ENCODE results near the gene CRTAP.
"Not testable (repeated sequence)": the region's sequence is repeated elsewhere in the genome, so short reads cannot be mapped to it uniquely, and the experiment has no call there.

CRTAP gene

DNA sequence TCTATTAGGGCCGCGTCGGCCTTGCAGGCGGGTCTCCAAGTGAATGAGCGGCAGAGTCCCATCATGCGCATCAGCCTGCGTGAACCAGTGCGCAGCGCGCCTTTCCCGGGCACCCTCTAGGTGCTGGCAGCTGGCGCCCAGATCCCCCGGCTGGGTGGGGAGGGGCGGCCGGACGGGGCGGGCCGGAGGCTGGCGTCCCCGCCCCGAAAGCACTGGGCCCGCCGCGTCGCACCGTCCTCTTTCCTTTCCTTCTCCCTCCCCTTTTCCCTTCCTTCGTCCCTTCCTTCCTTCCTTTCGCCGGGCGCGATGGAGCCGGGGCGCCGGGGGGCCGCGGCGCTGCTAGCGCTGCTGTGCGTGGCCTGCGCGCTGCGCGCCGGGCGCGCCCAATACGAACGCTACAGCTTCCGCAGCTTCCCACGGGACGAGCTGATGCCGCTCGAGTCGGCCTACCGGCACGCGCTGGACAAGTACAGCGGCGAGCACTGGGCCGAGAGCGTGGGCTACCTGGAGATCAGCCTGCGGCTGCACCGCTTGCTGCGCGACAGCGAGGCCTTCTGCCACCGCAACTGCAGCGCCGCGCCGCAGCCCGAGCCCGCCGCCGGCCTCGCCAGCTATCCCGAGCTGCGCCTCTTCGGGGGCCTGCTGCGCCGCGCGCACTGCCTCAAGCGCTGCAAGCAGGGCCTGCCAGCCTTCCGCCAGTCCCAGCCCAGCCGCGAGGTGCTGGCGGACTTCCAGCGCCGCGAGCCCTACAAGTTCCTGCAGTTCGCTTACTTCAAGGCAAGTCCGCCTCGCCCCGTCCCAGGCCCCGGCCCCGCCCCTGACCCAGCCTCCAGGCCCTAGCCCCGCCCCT is at the start of gene CRTAP:
Gene CRTAP, plus strand, starts transcription at position 243 of the 850 bp plus-strand sequence. Its CDS starts 64 bp downstream, at position 307.
- Histone ChIP-seq H3K9me3 (no peaks in the 10 kb centered on the region), H4K20me1 (peaks cover 32% of the 10 kb centered on the region), H3K27me3 (no peaks in the 10 kb centered on the region), H3K4me1 (peaks cover 39% of the 10 kb centered on the region), H3K4me3 (peak within 1 kb of the TSS; percentile 77), H3K4me2 (peak within 1 kb of the TSS; percentile 83), H3K36me3 (peaks cover 18% of the 10 kb centered on the region), H3K9ac (peak within 1 kb of the TSS; percentile 90), H3K27ac (peak within 1 kb of the TSS; percentile 89)
- TF ChIP-seq Cebpa-rat (IDR thresholded peaks at IDR 0.05), result no peak

DNA sequence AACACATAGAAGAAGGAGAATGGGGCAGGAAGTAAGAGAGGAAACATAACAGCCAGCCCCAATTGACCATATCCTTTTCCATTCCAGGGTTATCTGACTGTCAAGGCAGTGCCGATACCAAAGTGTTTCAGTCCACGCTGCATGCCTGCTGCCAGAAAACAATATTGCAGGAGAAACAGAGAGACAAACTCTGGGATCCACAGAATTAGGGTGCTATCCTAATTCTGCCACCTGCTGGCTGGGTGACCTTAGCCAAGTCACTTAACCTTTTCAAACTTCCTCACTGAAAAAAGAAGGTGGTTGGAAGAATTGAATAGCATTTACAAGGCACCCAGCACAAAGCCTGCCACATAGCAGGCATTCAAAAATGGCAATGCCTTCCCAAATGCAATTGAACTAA is 48.9 kb upstream of the CRTAP start:
- H3K9ac ChIP-seq, result no peak overlapping the region
- no peak for TF ChIP-seq Cebpa-rat (IDR thresholded peaks at IDR 0.05)
- H3K9me3 ChIP-seq, result no peaks in the 10 kb centered on the region
- H3K4me3 ChIP-seq, result no peak overlapping the region
- no peaks in the 10 kb centered on the region for H4K20me1 ChIP-seq
- no peaks in the 10 kb centered on the region for H3K27me3 ChIP-seq
- no peak overlapping the region for H3K4me2 ChIP-seq
- H3K36me3 ChIP-seq, result peaks cover 71% of the 10 kb centered on the region
- H3K4me1 ChIP-seq, result no peaks in the 10 kb centered on the region
- H3K27ac ChIP-seq, result no peak overlapping the region

DNA sequence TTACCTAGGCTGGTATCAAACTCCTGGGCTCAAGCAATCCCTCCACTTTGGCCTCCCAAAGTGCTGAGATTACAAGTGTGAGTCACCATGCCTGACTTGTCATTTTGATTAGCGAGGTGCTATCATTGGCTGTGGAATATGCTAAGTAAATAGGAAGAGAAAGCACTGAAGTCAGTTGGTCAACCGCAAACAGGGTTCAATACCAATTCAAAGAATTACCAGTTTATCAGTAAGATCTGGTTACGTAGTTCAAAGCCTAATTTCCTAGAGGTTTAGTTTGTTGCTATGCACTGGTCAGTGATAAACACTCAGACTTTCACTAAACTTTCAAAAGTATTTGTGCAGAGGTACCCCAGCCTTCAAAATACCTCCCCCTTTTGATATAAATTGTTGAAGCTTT is 46.3 kb upstream of the CRTAP start:
- Histone ChIP-seq H3K27ac (no peak overlapping the region), H3K9ac (no peak overlapping the region), H3K4me2 (no peak overlapping the region), H3K36me3 (peaks cover 69% of the 10 kb centered on the region), H3K4me3 (no peak overlapping the region), H3K4me1 (no peaks in the 10 kb centered on the region), H4K20me1 (no peaks in the 10 kb centered on the region; the same call in 1 of the 2 replicates), H3K27me3 (no peaks in the 10 kb centered on the region), H3K9me3 (no peaks in the 10 kb centered on the region)
- no peak for TF ChIP-seq Cebpa-rat (IDR thresholded peaks at IDR 0.05)

DNA sequence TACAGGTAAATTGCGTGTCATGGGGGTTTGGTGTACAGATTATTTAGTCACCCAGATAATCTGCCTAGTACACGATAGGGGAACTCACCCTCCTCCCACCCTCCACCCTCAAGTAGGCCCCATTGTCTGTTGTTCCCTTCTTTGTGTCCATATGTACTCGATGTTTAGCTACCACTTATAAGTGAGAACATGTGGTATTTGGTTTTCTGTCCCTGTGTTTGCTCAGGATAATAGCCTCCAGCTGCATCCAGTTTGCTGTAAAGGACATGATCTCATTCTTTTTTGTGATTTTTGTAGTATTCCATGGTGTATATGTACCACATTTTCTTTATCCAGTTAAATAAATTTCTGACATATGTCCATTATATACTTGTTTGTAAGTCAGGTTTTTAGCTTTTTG is 44.0 kb upstream of the CRTAP start:
- H3K36me3 ChIP-seq, result peaks cover 57% of the 10 kb centered on the region
- not testable (repeated sequence) for H3K27me3 ChIP-seq, H3K4me2 ChIP-seq, H3K4me3 ChIP-seq, H3K9me3 ChIP-seq, H3K9ac ChIP-seq, H4K20me1 ChIP-seq, H3K27ac ChIP-seq, H3K4me1 ChIP-seq

DNA sequence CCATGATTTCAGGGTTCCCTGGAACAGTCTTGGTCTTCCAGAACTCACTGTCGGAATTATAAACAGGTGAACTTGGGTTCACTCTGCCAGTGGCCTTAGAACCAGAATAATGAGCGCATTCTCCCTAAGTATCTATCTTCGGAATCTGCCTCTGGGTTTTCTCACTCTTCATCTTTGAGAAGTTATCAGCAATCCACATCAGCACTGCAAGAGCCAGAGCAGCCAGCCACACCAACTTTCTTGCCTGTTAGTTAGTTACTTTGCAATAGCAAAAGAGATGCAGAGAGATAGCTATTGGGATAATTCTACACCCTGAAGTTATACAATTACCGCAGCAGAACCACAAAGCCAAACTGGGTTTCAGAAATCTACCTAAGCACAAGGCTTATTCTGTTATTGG is 42.6 kb upstream of the CRTAP start:
- Histone ChIP-seq H3K27ac (no peak overlapping the region), H3K36me3 (peaks cover 48% of the 10 kb centered on the region), H3K4me1 (no peaks in the 10 kb centered on the region), H3K4me2 (no peak overlapping the region), H3K9ac (no peak overlapping the region), H3K9me3 (no peaks in the 10 kb centered on the region), H4K20me1 (peaks cover 14% of the 10 kb centered on the region), H3K4me3 (no peak overlapping the region), H3K27me3 (no peaks in the 10 kb centered on the region)
- no peak for TF ChIP-seq Cebpa-rat (IDR thresholded peaks at IDR 0.05)

DNA sequence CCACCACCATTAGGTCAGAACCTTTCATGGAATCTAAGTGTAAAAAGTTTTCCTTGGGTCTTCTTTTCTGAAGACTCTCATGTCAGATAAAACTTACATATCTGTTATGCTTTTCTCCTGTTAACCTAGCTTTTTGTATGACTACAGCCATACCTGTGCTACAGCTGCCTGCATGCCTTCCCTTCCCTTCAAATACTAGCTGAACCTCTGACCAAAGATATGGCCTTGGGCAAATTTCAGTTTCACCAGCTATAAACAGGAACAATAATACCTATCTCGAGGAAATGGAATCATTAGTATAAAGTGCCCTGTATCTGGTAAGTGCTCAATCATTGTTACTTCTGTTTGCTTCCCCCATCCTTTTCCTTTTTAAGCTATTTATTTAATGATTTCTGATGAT is 41.9 kb upstream of the CRTAP start:
- no peak for TF ChIP-seq Cebpa-rat (IDR thresholded peaks at IDR 0.05)
- H4K20me1 ChIP-seq, result peaks cover 20% of the 10 kb centered on the region

DNA sequence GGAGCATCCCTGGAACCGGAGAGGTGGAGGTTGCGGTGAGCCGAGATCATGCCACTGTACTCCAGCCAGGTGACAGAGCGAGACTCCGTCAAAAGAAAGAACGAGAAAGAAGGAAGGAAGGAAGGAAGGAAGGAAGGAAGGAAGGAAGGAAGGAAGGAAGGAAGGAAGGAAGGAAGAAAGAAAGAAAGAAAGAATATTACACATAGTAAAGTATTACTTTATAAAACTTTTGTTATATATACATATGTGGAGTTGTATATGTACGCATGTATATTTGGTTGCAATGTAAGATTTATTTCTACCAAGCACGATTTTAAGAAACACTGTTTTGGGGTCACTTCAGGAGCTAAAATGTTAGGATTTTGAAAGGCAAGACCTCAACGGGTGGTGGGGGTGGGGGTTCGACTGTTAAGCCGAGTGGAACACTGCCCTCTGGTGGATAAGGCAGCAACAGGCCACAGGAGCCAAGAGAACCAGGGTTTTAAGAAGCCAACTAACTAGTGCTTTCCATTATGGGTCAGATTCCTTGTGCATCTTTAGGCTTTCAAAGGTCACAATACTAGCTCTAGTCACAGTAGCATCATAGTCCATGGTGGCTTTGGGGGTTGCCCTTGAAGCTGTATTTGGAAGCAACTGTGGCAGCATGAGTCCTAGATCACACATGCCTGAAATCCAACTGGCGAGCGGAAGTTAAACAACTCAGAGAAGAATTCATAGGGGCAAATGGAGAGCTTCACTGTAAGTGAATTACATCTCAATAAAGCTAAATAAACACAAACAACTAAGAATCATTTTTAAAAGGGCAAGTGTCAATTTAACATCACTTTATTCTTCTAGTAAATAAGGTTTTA is 39.4 kb upstream of the CRTAP start:
- peaks cover 40% of the 10 kb centered on the region for H3K36me3 ChIP-seq
- no peak for TF ChIP-seq Cebpa-rat (IDR thresholded peaks at IDR 0.05)
- H4K20me1 ChIP-seq, result peaks cover 41% of the 10 kb centered on the region
- H3K4me3 ChIP-seq, result no peak overlapping the region
- no peaks in the 10 kb centered on the region for H3K27me3 ChIP-seq
- H3K4me2 ChIP-seq, result no peak overlapping the region
- no peak overlapping the region for H3K9ac ChIP-seq
- H3K9me3 ChIP-seq, result no peaks in the 10 kb centered on the region
- H3K27ac ChIP-seq, result no peak overlapping the region
- no peaks in the 10 kb centered on the region for H3K4me1 ChIP-seq

More for the DNA sequence above, 41.9 kb upstream of the CRTAP start:
- Histone ChIP-seq H3K4me1 (no peaks in the 10 kb centered on the region), H3K27ac (no peak overlapping the region), H3K4me3 (no peak overlapping the region), H3K27me3 (no peaks in the 10 kb centered on the region), H3K9ac (no peak overlapping the region), H3K4me2 (no peak overlapping the region), H3K9me3 (no peaks in the 10 kb centered on the region), H3K36me3 (peaks cover 53% of the 10 kb centered on the region)

DNA sequence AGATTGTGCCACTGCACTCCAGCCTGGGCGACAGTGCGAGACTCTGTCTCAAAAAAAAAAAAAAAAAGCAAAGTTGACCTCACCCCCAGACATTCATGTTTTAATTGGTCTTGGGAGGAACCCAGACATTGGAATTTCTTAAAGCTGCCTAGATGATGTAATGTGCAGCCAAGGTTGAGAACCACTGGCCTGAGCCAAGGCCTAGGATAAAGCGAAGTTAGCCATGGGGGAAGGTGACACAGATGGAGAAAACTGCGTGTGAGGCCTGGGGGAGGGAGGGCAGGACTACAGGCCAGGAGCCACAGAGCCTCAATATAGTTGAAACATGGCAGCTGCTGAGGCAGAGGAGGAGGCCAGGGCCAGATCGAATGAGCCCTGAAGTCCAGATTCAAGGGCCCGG is 37.8 kb upstream of the CRTAP start:
- Histone ChIP-seq H4K20me1 (peaks cover 56% of the 10 kb centered on the region), H3K4me3 (no peak overlapping the region), H3K4me1 (no peaks in the 10 kb centered on the region), H3K27me3 (no peaks in the 10 kb centered on the region), H3K4me2 (no peak overlapping the region), H3K9me3 (no peaks in the 10 kb centered on the region), H3K9ac (no peak overlapping the region), H3K36me3 (peaks cover 31% of the 10 kb centered on the region), H3K27ac (no peak overlapping the region)
- no peak for TF ChIP-seq Cebpa-rat (IDR thresholded peaks at IDR 0.05)

DNA sequence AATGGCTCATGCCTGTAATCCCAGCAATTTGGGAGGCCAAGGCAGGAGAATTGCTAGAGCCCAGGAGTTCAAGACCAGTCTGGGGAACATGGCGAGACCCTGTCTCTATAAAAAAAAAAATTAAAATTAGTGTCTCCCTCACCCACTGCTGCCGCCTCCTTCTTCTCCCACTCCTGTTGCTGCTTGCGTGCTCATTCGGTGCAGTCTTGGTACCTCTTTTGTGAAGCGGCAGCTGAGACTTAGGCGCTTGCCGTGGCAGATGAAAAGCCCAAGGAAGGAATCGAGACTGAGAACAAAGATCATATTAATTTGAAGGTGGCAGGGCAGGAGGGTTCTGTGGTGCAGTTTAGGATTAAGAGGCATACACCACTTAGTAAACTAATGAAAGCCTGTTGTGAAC is 36.9 kb upstream of the CRTAP start:
- Histone ChIP-seq H3K27ac (no peak overlapping the region), H3K27me3 (no peaks in the 10 kb centered on the region), H3K9ac (no peak overlapping the region), H4K20me1 (peaks cover 66% of the 10 kb centered on the region), H3K4me2 (no peak overlapping the region), H3K9me3 (no peaks in the 10 kb centered on the region), H3K36me3 (peaks cover 22% of the 10 kb centered on the region), H3K4me1 (no peaks in the 10 kb centered on the region), H3K4me3 (no peak overlapping the region)
- no peak for TF ChIP-seq Cebpa-rat (IDR thresholded peaks at IDR 0.05)

DNA sequence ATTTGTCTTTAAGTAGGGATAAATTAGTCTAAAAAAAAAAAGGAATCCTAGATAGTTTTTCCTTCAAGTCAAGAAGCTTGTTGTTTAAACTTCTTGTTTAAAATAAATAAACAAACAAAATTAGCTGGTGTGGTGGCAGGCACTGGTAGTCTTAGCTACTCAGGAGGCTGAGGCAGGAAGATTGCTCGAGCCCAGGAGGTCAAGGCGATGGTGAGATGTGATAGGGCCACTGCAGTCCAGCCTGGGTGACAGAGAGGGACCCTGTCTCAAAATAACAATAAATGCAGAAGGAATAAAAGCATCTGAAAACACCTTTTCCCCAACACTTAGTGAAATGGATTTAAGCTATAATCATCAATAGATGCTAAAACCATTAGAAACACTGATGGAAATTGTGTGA is 35.8 kb upstream of the CRTAP start:
- no peaks in the 10 kb centered on the region for H3K9me3 ChIP-seq
- peaks cover 22% of the 10 kb centered on the region for H3K36me3 ChIP-seq
- H3K27ac ChIP-seq, result no peak overlapping the region
- no peaks in the 10 kb centered on the region for H3K27me3 ChIP-seq
- TF ChIP-seq Cebpa-rat (IDR thresholded peaks at IDR 0.05), result no peak
- H3K4me1 ChIP-seq, result no peaks in the 10 kb centered on the region
- no peak overlapping the region for H3K4me2 ChIP-seq
- H3K4me3 ChIP-seq, result no peak overlapping the region
- H4K20me1 ChIP-seq, result peaks cover 76% of the 10 kb centered on the region
- H3K9ac ChIP-seq, result no peak overlapping the region

DNA sequence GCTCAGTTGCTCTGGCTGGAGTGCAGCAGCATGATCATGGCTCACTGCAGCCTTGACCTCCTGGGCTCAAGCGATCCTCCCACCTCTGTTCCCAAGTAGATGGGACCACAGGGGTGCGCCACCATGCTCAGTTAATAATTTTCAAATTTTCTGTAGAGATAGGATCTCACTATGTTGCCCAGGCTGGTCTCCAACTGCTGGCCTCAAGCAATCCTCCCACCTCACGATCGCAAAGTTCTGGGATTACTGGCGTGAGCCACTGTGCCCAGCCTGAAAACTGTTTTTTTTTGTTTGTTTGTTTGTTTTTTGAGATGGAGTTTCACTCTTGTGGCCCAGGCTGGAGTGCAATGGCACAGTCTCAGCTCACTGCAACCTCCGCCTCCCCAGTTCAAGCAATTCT is 34.0 kb upstream of the CRTAP start:
- peaks cover 31% of the 10 kb centered on the region for H3K36me3 ChIP-seq
- H3K4me1 ChIP-seq, H3K9ac ChIP-seq, H3K9me3 ChIP-seq, H3K4me3 ChIP-seq, H3K27me3 ChIP-seq, H3K27ac ChIP-seq, H3K4me2 ChIP-seq: not testable (repeated sequence)
- H4K20me1 ChIP-seq, result peaks cover 89% of the 10 kb centered on the region

Measured in BLaER1 (cell line).